HG03460 (cell line): ENCODE measurements around the gene MFAP4.

Experiments used
- ATAC-seq: cut with Tn5 transposase; IDR thresholded peaks from one replicate; pipeline ENCODE4 v1.9.1; 2021; ENCODE audit not compliant: unreplicated experiment

Gene MFAP4

GRCh38 chr17:19386974-19387920 lies at the start of gene MFAP4:
Gene MFAP4 (minus strand): TSS chr17:19387190. CDS start chr17:19387155, 35 bp downstream.
- ATAC-seq: no peak

- no peak for ATAC-seq
These were observed 46.8 kb upstream of the MFAP4 start for GRCh38 chr17:19433727-19434340.

- ATAC-seq: no peak
These were observed 46.3 kb upstream of the MFAP4 start for GRCh38 chr17:19433255-19433654.

- ATAC-seq: no peak
These were observed 44.7 kb upstream of the MFAP4 start for GRCh38 chr17:19431691-19432090.

GRCh38 chr17:19426631-19427030 lies 39.6 kb upstream of the MFAP4 start:
- no peak for ATAC-seq

GRCh38 chr17:19424934-19425868 lies 38.2 kb upstream of the MFAP4 start:
- ATAC-seq: no peak

- ATAC-seq: no peak
These were observed 34.9 kb upstream of the MFAP4 start for GRCh38 chr17:19421926-19422325.

GRCh38 chr17:19421219-19421618 lies 34.2 kb upstream of the MFAP4 start:
- no peak for ATAC-seq

- no peak for ATAC-seq
These were observed 31.4 kb upstream of the MFAP4 start for GRCh38 chr17:19418251-19418992.

- no peak for ATAC-seq
These were observed 30.6 kb upstream of the MFAP4 start for GRCh38 chr17:19417611-19418010.

- no peak for ATAC-seq
These were observed 29.1 kb upstream of the MFAP4 start for GRCh38 chr17:19415806-19416775.

- ATAC-seq: no peak
These were observed 28.3 kb upstream of the MFAP4 start for GRCh38 chr17:19415311-19415710.

- no peak for ATAC-seq
These were observed 27.6 kb upstream of the MFAP4 start for GRCh38 chr17:19414396-19415280.

GRCh38 chr17:19413761-19414160 lies 26.8 kb upstream of the MFAP4 start:
- no peak for ATAC-seq

- no peak for ATAC-seq
These were observed 26.0 kb upstream of the MFAP4 start for GRCh38 chr17:19412984-19413383.

GRCh38 chr17:19412510-19412909 lies 25.5 kb upstream of the MFAP4 start:
- no peak for ATAC-seq

- no peak for ATAC-seq
These were observed 24.6 kb upstream of the MFAP4 start for GRCh38 chr17:19411631-19412030.

- ATAC-seq: no peak
These were observed 24.1 kb upstream of the MFAP4 start, which contains the start of gene RNF112 for GRCh38 chr17:19410875-19411620. Gene RNF112 (plus strand): TSS chr17:19411232. CDS start chr17:19411409, 177 bp downstream.
